ENCODE results near the gene FUBP3.
A peak's percentile ranks its signal among the peaks of the same experiment; 100 is the strongest.
"Not testable (repeated sequence)": the region's sequence is repeated elsewhere in the genome, so short reads cannot be mapped to it uniquely, and the experiment has no call there.

FUBP3 gene

GRCh38 chr9:130557077-130557468 lies 22.3 kb upstream of the FUBP3 start:
- no peak for DNase-seq

DNA sequence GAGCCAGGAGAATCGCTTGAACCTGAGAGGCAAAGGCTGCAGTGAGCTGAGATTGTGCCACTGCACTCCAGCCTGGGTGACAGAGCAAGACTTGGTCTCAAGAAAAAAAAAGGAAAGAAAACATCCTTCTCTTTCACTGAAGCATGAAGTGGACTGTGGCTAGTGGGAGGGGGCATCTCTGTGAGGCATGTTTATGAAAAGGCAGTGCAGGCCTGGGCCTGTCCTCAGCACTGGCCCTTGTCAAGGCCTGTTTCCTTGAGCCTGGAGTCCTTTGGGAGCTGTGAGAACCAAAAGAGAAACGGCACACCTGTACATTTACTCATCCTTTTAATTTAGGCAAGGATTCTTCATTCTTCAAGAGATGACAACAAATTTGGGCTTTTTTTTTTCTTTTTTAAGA lies 18.3 kb upstream of the FUBP3 start:
- no peak for DNase-seq

GRCh38 chr9:130562525-130562924 lies 16.9 kb upstream of the FUBP3 start:
- not testable (repeated sequence) for DNase-seq

DNA sequence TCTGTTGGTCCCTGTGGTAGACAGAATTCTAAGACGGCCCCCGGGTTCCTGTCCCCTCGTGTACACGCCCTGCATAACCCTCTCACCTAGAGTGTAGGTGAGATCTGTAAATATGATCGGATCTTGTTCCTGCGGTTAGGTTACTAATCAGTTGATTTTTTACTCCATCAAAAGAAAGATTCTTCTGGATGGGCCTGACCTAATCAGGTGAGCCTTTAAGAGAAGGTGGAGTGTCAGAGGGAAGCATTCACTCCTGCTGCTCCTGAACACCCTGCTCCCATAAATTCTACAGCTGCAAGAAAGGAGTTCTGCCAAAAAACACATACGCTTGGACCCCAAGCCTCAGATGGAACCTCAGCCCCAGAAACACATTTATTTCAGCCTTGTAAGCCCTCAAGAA lies 15.6 kb upstream of the FUBP3 start:
- DNase-seq = no peak

DNA sequence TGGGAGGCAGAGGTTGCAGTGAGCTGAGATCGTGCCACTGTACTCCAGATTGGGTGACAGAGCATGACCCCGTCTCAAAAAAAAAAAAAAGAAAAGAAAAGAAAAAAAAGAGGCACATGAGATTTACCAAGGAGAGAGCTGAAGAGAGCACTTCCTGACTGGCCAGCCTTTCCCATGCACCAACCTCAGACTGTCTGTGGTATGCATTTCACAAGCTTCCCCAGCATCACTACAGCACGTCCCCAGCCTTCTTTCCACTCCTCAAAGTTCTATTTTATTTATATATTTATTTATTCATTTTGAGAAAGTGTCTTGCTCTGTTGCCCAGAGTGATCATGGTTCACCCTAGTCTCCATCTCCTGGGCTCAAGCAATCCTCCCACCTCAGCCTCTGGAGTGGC lies 13.6 kb upstream of the FUBP3 start:
- DNase-seq = no peak

DNA sequence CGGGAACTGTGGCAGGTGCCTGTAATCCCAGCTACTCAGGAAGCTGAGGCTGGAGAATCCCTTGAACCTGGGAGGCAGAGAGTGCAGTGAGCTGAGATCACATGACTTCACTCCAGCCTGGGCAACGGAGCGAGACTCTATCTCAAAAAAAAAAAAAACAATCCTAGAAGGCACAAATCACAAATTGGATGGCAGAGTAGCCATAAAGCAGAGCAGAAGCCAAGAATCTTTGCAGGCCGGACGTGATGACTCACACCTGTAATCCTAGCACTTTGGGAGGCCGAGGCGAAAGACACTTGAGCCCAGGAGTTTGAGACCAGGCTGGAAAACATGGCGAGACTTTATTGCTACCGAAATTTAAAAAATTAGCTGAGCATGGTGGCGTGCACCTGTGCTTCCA lies 9.2 kb upstream of the FUBP3 start:
- no peak for DNase-seq

- DNase-seq = no peak
These were observed 3.9 kb upstream of the FUBP3 start for GRCh38 chr9:130575514-130575913.

DNA sequence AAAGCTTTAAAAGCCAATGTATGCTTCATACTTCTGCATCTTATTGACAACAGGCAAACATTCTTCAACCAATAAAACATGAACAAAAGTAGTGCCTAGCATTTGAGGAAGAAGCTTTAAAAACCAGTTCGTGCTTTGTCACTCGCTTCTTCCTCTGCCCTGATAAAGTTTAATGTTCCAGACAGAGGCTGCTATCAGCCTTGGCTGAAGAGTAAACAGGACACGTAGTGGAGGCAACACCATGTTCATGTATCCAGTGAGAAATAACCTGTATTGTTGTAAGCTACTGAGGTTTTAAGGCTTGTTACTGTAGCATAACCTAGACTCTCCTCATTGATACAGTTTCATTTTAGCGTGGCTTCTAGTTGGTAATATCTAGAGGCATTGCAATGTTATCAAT lies 3.2 kb upstream of the FUBP3 start:
- no peak for DNase-seq

DNA sequence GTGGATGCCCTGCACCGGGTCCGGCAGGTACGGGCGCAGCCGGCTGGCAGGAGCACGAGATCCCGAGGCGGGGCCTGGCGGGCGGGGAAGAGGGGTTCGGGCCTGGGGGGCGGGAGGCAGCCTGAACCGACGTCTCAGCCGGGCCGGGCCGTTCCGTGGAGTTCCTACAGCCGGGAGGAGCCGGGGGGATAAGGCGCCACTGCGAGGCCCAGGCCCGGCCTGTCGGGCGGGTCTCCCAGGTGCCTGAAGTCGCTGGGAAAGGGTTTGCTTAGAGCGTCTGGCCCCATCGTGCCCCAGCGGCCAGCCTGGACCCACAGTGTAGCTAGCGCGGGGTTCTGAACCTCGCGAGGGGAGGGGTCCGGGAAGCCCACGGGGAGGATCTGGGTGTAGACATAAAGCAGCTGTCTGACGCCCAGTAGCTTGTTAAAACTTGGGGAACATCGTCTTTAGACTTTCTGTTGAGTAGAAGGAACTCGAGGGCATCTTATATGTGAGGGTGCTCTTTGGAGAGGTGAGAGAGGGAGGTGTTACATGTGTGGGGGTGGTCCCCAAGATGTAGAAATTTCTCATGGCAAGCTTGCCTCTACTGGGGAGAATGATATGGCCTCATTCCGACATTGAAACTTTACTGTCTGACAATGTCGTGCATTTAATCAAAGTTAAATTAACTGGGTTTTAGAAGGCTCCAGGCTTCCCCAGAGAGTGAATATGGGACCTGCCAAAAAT lies 524 bp downstream of the FUBP3 start:
- peak in 2 of 4 experiments; percentile 29 to 32 for DNase-seq

DNA sequence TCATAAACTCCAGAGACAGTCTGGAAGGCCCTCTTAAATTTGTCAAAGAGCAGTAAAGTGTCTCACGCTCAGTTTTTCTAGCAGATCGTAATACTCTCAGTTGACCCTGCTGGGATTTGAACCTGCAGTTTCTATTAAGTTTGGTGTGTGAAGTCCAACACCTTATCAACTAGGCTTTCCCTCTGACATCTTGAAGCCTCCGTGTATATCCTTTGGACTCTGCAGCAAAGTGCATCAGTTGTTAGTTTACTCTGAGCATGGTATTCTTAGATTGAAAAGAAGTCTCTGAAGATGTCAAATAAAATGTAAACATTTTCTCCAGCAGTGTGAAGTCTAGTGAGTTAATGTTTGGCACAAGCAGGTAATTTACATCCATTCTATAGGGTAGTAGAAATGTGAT lies 2.4 kb downstream of the FUBP3 start:
- no peak for DNase-seq

GRCh38 chr9:130583271-130583670 lies 3.9 kb downstream of the FUBP3 start:
- DNase-seq = no peak

GRCh38 chr9:130587921-130588320 lies 8.5 kb downstream of the FUBP3 start:
- no peak for DNase-seq

DNA sequence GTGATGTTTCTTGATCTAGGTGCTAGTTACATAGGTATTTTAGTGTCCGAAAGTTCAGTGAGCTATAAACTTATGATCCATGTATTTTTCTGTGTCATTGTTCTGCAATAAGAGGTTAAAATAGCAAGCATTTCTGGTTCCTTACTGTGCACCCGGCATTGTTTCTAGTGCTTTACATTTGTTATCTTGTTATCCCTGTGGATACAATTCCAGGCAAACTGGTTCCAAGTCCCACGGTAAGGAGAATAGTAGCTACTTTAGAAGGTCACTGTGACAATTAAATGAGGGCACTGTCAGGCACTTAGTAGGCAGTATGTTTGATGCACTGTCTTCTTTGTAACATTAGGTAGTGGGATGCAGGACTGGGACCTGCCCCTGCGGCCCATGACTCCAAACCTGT lies 9.0 kb downstream of the FUBP3 start:
- DNase-seq = no peak

DNA sequence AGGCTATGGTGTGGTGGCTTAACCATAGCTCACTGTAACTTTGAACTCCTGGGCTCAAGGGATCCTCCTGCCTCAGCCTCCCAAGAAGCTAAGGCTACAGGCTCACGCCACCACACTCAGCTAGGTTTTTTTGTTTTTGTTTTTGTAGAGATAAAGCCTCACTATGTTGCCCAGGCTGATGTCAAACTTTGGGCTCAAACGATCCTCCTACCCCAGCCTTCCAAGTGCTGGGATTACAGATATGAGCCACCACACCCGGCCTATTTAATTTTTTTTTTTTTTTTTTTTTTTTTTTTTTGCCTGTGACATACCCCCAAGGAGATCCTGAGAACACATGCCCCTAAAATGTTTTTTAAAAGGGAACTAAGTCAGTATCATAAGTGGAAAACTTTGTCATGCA lies 10.4 kb downstream of the FUBP3 start:
- no peak for DNase-seq

- DNase-seq = no peak
These were observed 10.9 kb downstream of the FUBP3 start for GRCh38 chr9:130590305-130590704.

DNA sequence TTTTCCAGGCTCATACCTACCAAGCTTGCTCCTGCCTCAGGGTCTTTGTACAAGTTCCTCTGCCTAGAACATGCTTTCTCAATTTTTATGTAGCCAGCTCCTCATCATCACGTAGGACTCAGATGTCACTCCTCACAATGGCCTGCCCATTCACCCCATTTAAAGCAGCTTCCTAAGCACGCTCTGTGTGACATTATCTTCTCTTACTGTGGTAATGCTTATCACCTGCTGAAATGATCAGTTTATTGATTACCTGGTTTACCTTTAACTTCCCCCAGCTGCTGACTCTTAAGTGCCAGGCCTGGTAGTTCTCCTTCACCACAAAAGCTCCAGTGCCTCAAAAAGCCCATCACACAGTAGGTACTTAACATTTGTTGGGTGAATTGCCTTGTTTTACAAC lies 13.6 kb downstream of the FUBP3 start:
- no peak for DNase-seq

DNA sequence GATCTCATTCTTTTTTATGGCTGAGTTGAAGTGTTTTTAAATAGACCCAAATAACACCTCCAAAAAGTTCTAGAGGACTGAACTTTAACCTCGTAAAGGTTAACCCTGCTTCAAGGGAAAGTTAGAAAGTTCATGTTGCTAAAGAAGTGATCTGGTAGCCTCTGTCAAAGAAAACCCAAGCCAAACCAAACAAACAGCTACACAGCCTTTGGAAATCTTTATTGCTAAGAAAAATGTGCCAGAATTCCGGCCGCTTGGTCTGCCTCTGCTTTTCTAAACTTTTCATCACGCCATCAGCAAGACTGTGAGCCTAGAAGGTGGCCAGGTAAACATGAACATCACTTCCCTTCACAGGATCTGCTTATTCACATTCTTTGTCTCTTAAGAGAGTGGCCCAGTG lies 17.9 kb downstream of the FUBP3 start:
- no peak for DNase-seq

GRCh38 chr9:130598188-130598587 lies 18.8 kb downstream of the FUBP3 start:
- DNase-seq = no peak

GRCh38 chr9:130599625-130600024 lies 20.2 kb downstream of the FUBP3 start:
- no peak for DNase-seq

DNA sequence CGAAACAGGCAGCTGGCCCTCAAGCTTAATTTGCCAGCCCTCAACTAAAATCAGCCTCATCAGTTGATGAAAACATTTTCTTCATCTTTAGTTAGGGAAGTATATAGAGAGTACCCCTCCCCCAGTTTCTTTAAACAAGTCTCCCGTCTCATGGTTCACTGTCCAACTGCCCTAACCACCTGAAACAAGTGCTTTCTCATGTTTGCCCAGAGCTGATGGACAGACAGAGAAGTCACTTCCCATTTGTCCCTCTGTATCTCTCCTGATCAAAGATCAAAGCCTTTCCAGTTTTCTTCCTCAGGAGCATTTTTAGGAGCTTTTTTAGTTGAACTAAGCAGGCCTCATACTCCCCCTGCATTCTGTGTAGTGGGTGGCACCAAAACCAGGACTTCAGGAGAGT lies 21.7 kb downstream of the FUBP3 start:
- no peak for DNase-seq

DNA sequence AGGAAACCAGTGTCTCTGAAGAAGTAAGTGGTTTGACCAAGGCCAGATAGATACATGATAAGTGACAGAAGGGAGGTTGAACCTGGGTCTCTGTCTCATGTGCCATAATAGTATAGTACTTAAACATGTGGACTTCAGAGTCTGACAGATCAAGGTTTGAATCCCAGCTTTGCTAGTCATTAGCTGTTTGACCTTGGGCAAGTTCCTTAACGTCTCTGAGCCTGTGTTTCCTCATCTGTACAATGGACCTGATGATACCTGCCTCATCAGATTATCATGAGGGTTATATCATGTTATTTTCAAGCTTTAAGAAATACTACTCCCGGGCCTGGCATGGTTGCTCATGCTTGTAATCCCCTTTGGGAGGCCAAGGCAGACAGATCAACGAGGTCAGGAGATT lies 24.9 kb downstream of the FUBP3 start:
- no peak for DNase-seq

DNA sequence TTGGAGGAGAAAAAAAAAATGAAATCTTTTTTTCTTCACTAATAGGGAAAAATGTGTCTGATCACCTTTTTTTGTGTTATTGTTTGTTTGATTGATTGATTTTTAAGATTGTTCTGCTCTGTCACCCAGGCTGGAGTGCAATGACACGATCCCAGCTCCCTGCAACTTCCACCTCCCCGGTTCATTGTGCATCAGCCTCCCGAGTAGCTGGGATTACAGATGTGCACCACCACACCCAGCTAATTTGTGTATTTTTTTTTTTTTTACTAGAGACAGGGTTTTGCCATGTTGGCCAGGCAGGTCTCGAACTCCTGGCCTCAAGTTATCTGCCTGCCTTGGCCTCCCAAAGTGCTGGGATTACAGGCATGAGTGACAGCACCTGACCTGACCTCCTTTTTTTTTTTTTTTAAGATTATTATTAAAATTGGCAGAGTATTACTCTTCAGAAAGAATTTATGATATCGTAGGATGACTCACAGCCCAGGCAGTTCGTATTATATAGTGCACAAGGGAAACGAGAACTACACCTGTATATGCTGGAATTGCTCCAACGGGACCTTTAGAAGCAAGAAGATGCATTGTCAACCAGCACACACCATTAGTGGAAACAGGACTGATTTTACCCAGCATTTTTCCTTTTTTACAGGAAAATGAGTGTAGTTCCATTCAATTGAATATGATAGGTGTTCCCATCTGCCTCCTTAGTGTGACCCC lies 27.7 kb downstream of the FUBP3 start:
- DNase-seq = no peak

- DNase-seq = no peak
These were observed 28.5 kb downstream of the FUBP3 start for GRCh38 chr9:130607640-130608420.

- no peak for DNase-seq
These were observed 29.3 kb downstream of the FUBP3 start for GRCh38 chr9:130608554-130609134.

Data from activated CD4-positive, CD25-positive, alpha-beta regulatory T cell (primary cell).